Vagina (tissue), 2 donors: Measurements from ENCODE around the gene METTL13. TPM values are rescaled to one million over a fixed set of nuclear protein-coding genes. Genes with fewer than 3 reads are reported as not detected.
A peak's percentile ranks its signal among the peaks of the same experiment; 100 is the strongest.

Experiments used
- DNase-seq, 2 donors: peaks; one replicate each; pipeline ENCODE4 v3.0.0-alpha.2; 2017; ENCODE audit errors: extremely low spot score in 2 of 2
- H3K27ac ChIP-seq: fragments of 200-600 bp; sonication (generic); one replicate; pipeline ENCODE4 v1.5.1; 2019
- H3K27me3 ChIP-seq: fragments of 200-600 bp; sonication (generic); one replicate; pipeline ENCODE4 v1.5.1; 2019
- H3K36me3 ChIP-seq, 2 donors: fragments of 200-600 bp; sonication (generic); one replicate each; pipeline ENCODE4 v1.5.1; 2017 to 2019
- H3K4me1 ChIP-seq: fragments of 200-600 bp; sonication (generic); one replicate; pipeline ENCODE4 v1.5.1; 2019
- H3K4me3 ChIP-seq, 2 donors: fragments of 200-600 bp; sonication (generic); 1 replicate in 1 of 2; 2 replicates in 1 of 2; pipeline ENCODE4 v1.5.1; 2016 to 2019
- H3K9me3 ChIP-seq: fragments of 200-600 bp; sonication (generic); one replicate; pipeline ENCODE4 v1.5.1; 2019
- POLR2A ChIP-seq, 2 donors: fragments of 450-650 bp; IDR thresholded peaks; one replicate each; pipeline ENCODE4 v1.6.1; 2017; ENCODE audit warnings: antibody characterized with exemption in 2 of 2, mild to moderate bottlenecking in 2 of 2, moderate library complexity in 2 of 2
- POLR2AphosphoS5 ChIP-seq, 2 donors: sonication (generic); formaldehyde crosslinking; IDR thresholded peaks; one replicate each; pipeline ENCODE4 v1.9.0; 2017; ENCODE audit warnings: antibody characterized with exemption in 2 of 2, mild to moderate bottlenecking in 2 of 2, low read depth in 1 of 2; ENCODE audit not compliant: insufficient read depth in 1 of 2
- intact Hi-C: fragments of 100-400 bp; cut with DNase I; formaldehyde crosslinking; loops from one replicate; pipeline ENCODE4 v1.15.1; 2023
- total RNA-seq: library from RNA; depleted of rRNA; stranded (reverse); fragments of >200 nt; gene quantifications from one replicate; pipeline ENCODE4 v1.2.3, GENCODE V29; 2016
- TF ChIP-seq, protein P1 (sequence below), 3 experiments: fragments of 450-650 bp in 2 of 3; fragments of 200-600 bp in 1 of 3; sonication (generic) in 1 of 3; IDR thresholded peaks; one replicate each; pipeline ENCODE4 v1.5.1; 2017 to 2019; ENCODE audit warnings: antibody characterized with exemption in 3 of 3, mild to moderate bottlenecking in 2 of 3, moderate library complexity in 2 of 3

The METTL13 gene
- total RNA-seq, 1 donor from 2014 or later, result 15.5 TPM

DNA sequence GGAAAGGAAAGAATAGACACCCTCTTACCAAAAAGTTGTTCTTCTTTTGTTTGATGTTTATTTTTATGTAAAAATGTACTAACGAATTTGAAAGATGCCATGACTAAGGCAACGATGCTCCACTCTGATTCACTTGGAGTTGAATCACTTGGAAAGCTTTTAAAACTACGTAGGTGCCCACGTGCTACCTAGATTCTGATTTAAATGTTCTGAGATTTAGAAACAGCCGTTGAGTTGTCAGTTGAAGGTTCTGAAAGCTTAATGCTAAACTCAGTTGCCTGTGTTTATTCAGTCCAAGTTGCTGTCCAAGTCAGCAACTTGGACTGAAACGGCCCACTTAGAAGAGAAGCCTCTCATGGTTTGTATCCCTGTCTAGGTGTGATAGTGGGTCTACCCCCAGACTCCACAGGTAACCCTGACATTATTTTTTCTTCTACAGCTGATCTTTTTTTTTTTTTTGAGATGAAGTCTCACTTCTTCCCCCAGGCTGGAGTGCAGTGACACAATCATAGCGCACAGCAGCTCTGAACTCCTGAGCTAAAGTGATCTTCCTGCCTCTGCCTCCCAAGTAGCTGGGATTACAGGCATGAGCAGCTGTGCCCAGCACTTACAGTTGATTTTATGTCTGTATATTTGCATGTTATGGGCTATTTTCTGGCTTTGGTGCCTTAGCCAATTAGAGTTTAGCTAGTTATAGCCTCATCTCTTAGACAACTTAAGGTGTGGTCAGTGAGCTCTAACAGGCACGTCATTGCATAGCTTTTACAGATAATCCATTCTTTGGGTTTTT is 38.2 kb upstream of the METTL13 start:
- peak overlapping the region; percentile 71 to 98 for H3K4me3 ChIP-seq
- peaks cover 0 to under 1% of the 10 kb centered on the region in 2 donors for H3K36me3 ChIP-seq
- no peak for DNase-seq
- no peaks in the 10 kb centered on the region for H3K27me3 ChIP-seq
- H3K9me3 ChIP-seq, result no peaks in the 10 kb centered on the region
- intact Hi-C loops, result loop anchor here (2.0 kb wide), 1 partner anchor 38 kb away; the partner anchor contains the start of gene METTL13
- H3K27ac ChIP-seq, result peak overlapping the region; percentile 97
- TF ChIP-seq POLR2A (IDR thresholded peaks at IDR 0.05) (peak in 1 of 2 donors; percentile 54), POLR2AphosphoS5 (IDR thresholded peaks at IDR 0.05; ENCODE audit: insufficient read depth in 1 of 2, low read depth in 1 of 2) (no peak)
- H3K4me1 ChIP-seq, result peaks cover 24% of the 10 kb centered on the region

DNA sequence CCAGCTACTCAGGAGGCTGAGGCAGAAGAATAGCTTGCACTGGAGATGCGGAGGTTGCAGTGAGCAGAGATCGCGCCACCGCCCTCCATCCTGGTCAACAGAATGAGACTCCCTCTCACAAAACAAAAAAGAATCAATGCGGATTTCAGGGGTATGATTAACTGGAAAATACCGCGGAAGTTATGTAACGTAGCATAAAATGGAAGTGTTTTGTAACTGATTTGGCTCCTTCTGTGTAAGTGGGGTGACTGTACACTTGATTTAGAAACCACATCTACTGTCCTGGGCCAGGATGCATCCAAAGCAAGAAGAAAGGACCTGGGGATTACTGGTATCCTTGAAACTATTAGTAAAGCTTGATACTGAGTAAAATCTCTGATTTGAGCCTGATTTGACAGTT is 36.5 kb upstream of the METTL13 start:
- no peak overlapping the region for H3K4me3 ChIP-seq
- intact Hi-C loops, result no loop called here
- TF ChIP-seq POLR2AphosphoS5 (IDR thresholded peaks at IDR 0.05; ENCODE audit: insufficient read depth in 1 of 2, low read depth in 1 of 2) (no peak), POLR2A (IDR thresholded peaks at IDR 0.05) (no peak)
- TF ChIP-seq, protein P1, sequence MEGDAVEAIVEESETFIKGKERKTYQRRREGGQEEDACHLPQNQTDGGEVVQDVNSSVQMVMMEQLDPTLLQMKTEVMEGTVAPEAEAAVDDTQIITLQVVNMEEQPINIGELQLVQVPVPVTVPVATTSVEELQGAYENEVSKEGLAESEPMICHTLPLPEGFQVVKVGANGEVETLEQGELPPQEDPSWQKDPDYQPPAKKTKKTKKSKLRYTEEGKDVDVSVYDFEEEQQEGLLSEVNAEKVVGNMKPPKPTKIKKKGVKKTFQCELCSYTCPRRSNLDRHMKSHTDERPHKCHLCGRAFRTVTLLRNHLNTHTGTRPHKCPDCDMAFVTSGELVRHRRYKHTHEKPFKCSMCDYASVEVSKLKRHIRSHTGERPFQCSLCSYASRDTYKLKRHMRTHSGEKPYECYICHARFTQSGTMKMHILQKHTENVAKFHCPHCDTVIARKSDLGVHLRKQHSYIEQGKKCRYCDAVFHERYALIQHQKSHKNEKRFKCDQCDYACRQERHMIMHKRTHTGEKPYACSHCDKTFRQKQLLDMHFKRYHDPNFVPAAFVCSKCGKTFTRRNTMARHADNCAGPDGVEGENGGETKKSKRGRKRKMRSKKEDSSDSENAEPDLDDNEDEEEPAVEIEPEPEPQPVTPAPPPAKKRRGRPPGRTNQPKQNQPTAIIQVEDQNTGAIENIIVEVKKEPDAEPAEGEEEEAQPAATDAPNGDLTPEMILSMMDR (IDR thresholded peaks at IDR 0.05), result no peak
- no peak overlapping the region for H3K27ac ChIP-seq
- no peaks in the 10 kb centered on the region for H3K27me3 ChIP-seq
- H3K36me3 ChIP-seq, result no peaks in the 10 kb centered on the region
- H3K4me1 ChIP-seq, result peaks cover 19% of the 10 kb centered on the region
- no peaks in the 10 kb centered on the region for H3K9me3 ChIP-seq
- DNase-seq, result no peak

DNA sequence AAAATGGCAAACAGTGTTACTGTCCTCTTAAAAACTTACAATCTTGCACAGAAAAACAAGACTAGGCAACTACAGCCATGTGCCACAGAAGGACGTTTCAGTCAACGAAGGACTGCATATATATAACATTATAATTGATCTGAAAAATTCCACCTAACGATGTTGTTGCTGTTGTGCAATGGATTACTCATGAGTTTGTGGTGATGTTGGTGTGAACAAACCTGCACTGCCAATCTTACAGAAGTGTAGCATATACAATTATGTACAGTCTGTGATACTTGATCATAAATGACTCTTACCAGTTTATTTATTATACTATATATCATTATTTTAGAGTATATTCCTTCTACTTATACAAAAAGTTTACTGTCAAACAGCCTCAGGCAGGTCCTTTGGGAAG is 32.8 kb upstream of the METTL13 start:
- Histone ChIP-seq H3K9me3 (no peaks in the 10 kb centered on the region), H3K4me1 (peaks cover 2% of the 10 kb centered on the region), H3K27ac (no peak overlapping the region), H3K4me3 (no peak overlapping the region), H3K36me3 (no peaks in the 10 kb centered on the region), H3K27me3 (no peaks in the 10 kb centered on the region)
- TF ChIP-seq POLR2A (IDR thresholded peaks at IDR 0.05) (no peak), POLR2AphosphoS5 (IDR thresholded peaks at IDR 0.05; ENCODE audit: insufficient read depth in 1 of 2, low read depth in 1 of 2) (no peak)
- TF ChIP-seq, protein P1 (IDR thresholded peaks at IDR 0.05), result no peak
- no peak for DNase-seq
- intact Hi-C loops, result no loop called here

DNA sequence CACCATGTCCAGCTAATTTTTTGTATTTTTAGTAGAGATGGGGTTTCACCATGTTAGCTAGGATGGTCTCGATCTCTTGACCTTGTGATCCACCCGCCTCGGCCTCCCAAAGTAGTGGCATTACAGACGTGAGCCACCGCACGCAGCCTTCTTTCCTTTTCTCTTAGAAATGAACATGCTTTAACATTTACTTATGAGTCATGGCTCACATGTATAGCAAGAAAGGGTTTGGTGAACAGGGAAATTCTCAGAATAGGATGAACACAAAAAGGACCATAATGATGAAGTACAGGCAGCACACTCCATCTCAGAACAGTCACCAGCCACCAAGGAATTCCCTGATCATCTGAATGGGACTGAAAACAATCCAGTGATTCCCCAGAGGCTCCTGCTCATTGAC is 30.2 kb upstream of the METTL13 start:
- H3K27ac ChIP-seq, result no peak overlapping the region
- TF ChIP-seq POLR2A (IDR thresholded peaks at IDR 0.05), result no peak
- no peak for TF ChIP-seq POLR2AphosphoS5 (IDR thresholded peaks at IDR 0.05; ENCODE audit: insufficient read depth in 1 of 2, low read depth in 1 of 2)
- TF ChIP-seq, protein P1 (IDR thresholded peaks at IDR 0.05), result no peak
- intact Hi-C loops, result no loop called here

DNA sequence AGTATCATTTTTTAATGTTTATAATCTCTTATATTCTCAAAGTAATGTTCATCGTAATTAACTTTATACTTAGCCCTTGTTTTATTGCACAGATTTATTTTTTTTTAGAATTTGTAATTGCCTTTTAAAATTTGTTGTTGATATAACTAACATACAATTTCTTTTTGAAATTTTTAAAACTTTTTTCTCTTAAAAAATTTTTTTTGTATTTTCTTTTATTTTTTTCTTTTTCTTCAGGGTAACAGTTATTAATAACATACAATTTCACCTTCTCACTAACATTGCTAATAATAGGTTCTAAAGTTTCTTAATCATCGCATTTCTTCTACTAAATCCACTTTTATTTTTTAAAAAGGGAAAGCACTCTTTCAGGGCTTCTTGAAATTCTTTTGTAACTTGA is 28.3 kb upstream of the METTL13 start:
- Histone ChIP-seq H3K4me3 (no peak overlapping the region), H3K36me3 (no peaks in the 10 kb centered on the region), H3K9me3 (no peaks in the 10 kb centered on the region), H3K27me3 (no peaks in the 10 kb centered on the region), H3K27ac (no peak overlapping the region), H3K4me1 (no peaks in the 10 kb centered on the region)
- intact Hi-C loops, result no loop called here
- no peak for DNase-seq
- no peak for TF ChIP-seq POLR2AphosphoS5 (IDR thresholded peaks at IDR 0.05; ENCODE audit: insufficient read depth in 1 of 2, low read depth in 1 of 2)

More for the DNA sequence above, 30.2 kb upstream of the METTL13 start:
- Histone ChIP-seq H3K4me3 (no peak overlapping the region), H3K9me3 (no peaks in the 10 kb centered on the region), H3K36me3 (no peaks in the 10 kb centered on the region), H3K27me3 (no peaks in the 10 kb centered on the region), H3K4me1 (no peaks in the 10 kb centered on the region)
- DNase-seq, result no peak
